ENCODE measurements around the gene CLK2.

Gene CLK2

GRCh38 chr1:155273343-155274245 lies at the start of gene CLK2:
TSS of gene CLK2 (minus strand) at chr1:155273504. CDS start at chr1:155270977, 2,527 bp downstream.
- peak; percentile 89 for FAIRE-seq

GRCh38 chr1:155322571-155322952 lies 49.3 kb upstream of the CLK2 start:
- no peak for FAIRE-seq
- no peak for DNase-seq (ENCODE audit: extremely low spot score, insufficient read length, low read depth)

More at GRCh38 chr1:155273343-155274245, at the start of gene CLK2:
- peak; percentile 95 for DNase-seq (ENCODE audit: extremely low spot score, insufficient read length, low read depth)

- FAIRE-seq, result no peak
- no peak for DNase-seq (ENCODE audit: extremely low spot score, insufficient read length, low read depth)
These were observed 48.6 kb upstream of the CLK2 start for GRCh38 chr1:155321639-155322503.

- FAIRE-seq (no peak), DNase-seq (ENCODE audit: extremely low spot score, insufficient read length, low read depth) (no peak)
These were observed 47.6 kb upstream of the CLK2 start, which contains the start of gene RUSC1 for GRCh38 chr1:155320661-155321617. TSS of gene RUSC1 (plus strand) at chr1:155320894. CDS start at chr1:155321774, 880 bp downstream.

- FAIRE-seq, result no peak
- no peak for DNase-seq (ENCODE audit: extremely low spot score, insufficient read length, low read depth)
These were observed 46.9 kb upstream of the CLK2 start for GRCh38 chr1:155320252-155320651.

- DNase-seq (ENCODE audit: extremely low spot score, insufficient read length, low read depth), result no peak
- no peak for FAIRE-seq
These were observed 46.2 kb upstream of the CLK2 start for GRCh38 chr1:155319536-155319935.

- FAIRE-seq (no peak), DNase-seq (ENCODE audit: extremely low spot score, insufficient read length, low read depth) (no peak)
These were observed 44.8 kb upstream of the CLK2 start for GRCh38 chr1:155318082-155318481.

- no peak for FAIRE-seq
- no peak for DNase-seq (ENCODE audit: extremely low spot score, insufficient read length, low read depth)
These were observed 43.6 kb upstream of the CLK2 start for GRCh38 chr1:155316922-155317321.

- DNase-seq (ENCODE audit: extremely low spot score, insufficient read length, low read depth) (no peak), FAIRE-seq (no peak)
These were observed 40.0 kb upstream of the CLK2 start for GRCh38 chr1:155313261-155313660.

GRCh38 chr1:155309423-155310021 lies 36.2 kb upstream of the CLK2 start:
- FAIRE-seq, result no peak

GRCh38 chr1:155308493-155309422 lies 35.5 kb upstream of the CLK2 start, which contains the start of gene FDPS:
TSS of gene FDPS (plus strand) at chr1:155308866. CDS start at chr1:155309790, 924 bp downstream.
- DNase-seq (ENCODE audit: extremely low spot score, insufficient read length, low read depth), result peak; percentile 92
- peak; percentile 98 for FAIRE-seq

More at GRCh38 chr1:155309423-155310021, 36.2 kb upstream of the CLK2 start:
- no peak for DNase-seq (ENCODE audit: extremely low spot score, insufficient read length, low read depth)

- no peak for DNase-seq (ENCODE audit: extremely low spot score, insufficient read length, low read depth)
- FAIRE-seq, result no peak
These were observed 34.0 kb upstream of the CLK2 start for GRCh38 chr1:155307247-155307740.

GRCh38 chr1:155305881-155306391 lies 32.6 kb upstream of the CLK2 start:
- FAIRE-seq, result no peak
- no peak for DNase-seq (ENCODE audit: extremely low spot score, insufficient read length, low read depth)

- FAIRE-seq (peak; percentile 88), DNase-seq (ENCODE audit: extremely low spot score, insufficient read length, low read depth) (peak; percentile 42)
These were observed 31.3 kb upstream of the CLK2 start for GRCh38 chr1:155304558-155305063.

GRCh38 chr1:155301342-155301841 lies 28.1 kb upstream of the CLK2 start, which contains the start of gene PKLR:
TSS of gene PKLR (minus strand) at chr1:155301438. CDS start at chr1:155301395, 43 bp downstream.
- DNase-seq (ENCODE audit: extremely low spot score, insufficient read length, low read depth), result no peak
- no peak for FAIRE-seq

- FAIRE-seq, result no peak
- no peak for DNase-seq (ENCODE audit: extremely low spot score, insufficient read length, low read depth)
These were observed 27.4 kb upstream of the CLK2 start for GRCh38 chr1:155300553-155301329.

All from GM18507 (cell line).